ENCODE measurements around the gene BCL2. TPM values are rescaled to one million over a fixed set of nuclear protein-coding genes. Genes with fewer than 3 reads are reported as not detected.

The BCL2 gene
- total RNA-seq, 2 experiments from 2014 or later: 1.4 to 2.5 TPM

- no peak for DNase-seq (ENCODE audit: low spot score)
- no peaks in the 10 kb centered on the region for H3K4me1 ChIP-seq (ENCODE audit: insufficient read depth, low read length, poor library complexity, severe bottlenecking)
- H2AFZ ChIP-seq (ENCODE audit: low read length): no peak overlapping the region
- no peak overlapping the region for H3K27ac ChIP-seq (ENCODE audit: low read depth, low read length, poor library complexity, severe bottlenecking)
- H4K20me1 ChIP-seq (ENCODE audit: insufficient read depth, low read length): no peaks in the 10 kb centered on the region
- H3K4me3 ChIP-seq (ENCODE audit: low read depth, low read length, poor library complexity, severe bottlenecking): no peak overlapping the region
- ChIA-PET CTCF (ENCODE audit: unreplicated experiment) (no interaction called here), POLR2A (interaction anchor here (0.5 kb wide), 1 partner anchor 376 kb away, joined by 5 read pairs; no protein-coding TSS in a partner anchor)
- no peaks in the 10 kb centered on the region for H3K79me2 ChIP-seq (ENCODE audit: insufficient read depth, low read depth, low read length)
- H3K4me2 ChIP-seq (ENCODE audit: low read length): no peak overlapping the region
- H3K9me3 ChIP-seq (ENCODE audit: low read length): no peaks in the 10 kb centered on the region
- TF ChIP-seq, protein P1, sequence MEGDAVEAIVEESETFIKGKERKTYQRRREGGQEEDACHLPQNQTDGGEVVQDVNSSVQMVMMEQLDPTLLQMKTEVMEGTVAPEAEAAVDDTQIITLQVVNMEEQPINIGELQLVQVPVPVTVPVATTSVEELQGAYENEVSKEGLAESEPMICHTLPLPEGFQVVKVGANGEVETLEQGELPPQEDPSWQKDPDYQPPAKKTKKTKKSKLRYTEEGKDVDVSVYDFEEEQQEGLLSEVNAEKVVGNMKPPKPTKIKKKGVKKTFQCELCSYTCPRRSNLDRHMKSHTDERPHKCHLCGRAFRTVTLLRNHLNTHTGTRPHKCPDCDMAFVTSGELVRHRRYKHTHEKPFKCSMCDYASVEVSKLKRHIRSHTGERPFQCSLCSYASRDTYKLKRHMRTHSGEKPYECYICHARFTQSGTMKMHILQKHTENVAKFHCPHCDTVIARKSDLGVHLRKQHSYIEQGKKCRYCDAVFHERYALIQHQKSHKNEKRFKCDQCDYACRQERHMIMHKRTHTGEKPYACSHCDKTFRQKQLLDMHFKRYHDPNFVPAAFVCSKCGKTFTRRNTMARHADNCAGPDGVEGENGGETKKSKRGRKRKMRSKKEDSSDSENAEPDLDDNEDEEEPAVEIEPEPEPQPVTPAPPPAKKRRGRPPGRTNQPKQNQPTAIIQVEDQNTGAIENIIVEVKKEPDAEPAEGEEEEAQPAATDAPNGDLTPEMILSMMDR (conservative IDR thresholded peaks at IDR 0.05; ENCODE audit: low read length): no peak
- no peak for TF ChIP-seq EZH2phosphoT487 (IDR thresholded peaks at IDR 0.05; ENCODE audit: borderline replicate concordance, low read depth, low read length)
- no peaks in the 10 kb centered on the region for H3K9me2 ChIP-seq (ENCODE audit: insufficient read depth, low read length)
- no peaks in the 10 kb centered on the region for H3K36me3 ChIP-seq (ENCODE audit: insufficient read depth, low read length)
- intact Hi-C loops (cut with micrococcal nuclease; ENCODE audit: unreplicated experiment): no loop called here
- no TSS peak for BruUV-seq (replicated peaks)
Measured at GRCh38 chr18:63258749-63259566, 60.6 kb downstream of the BCL2 start.

DNA sequence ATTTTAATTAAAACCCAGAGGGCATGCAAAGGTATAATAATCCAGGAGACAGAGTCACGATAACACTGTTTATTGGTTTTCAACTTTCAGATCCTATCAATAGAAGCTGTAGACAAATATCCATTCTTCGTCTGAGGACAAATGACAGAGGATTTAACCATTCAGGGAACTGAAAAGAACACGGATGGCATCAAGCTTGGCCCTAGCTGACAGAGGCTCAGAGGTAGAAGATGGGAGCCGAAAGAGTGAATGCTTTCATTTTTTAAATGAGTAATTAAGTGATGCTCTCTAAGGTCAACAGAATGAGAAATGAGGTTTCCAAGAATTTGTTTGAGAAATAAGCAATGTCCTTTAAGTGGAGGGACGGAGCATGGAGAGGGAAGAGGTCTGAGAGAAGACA, 62.1 kb downstream of the BCL2 start:
- POLR2A ChIA-PET: no interaction called here
- Histone ChIP-seq H3K79me2 (ENCODE audit: insufficient read depth, low read depth, low read length) (no peaks in the 10 kb centered on the region), H3K27ac (ENCODE audit: low read depth, low read length, poor library complexity, severe bottlenecking) (no peak overlapping the region), H2AFZ (ENCODE audit: low read length) (no peak overlapping the region), H3K4me3 (ENCODE audit: low read depth, low read length, poor library complexity, severe bottlenecking) (no peak overlapping the region), H3K4me2 (ENCODE audit: low read length) (no peak overlapping the region), H3K36me3 (ENCODE audit: insufficient read depth, low read length) (no peaks in the 10 kb centered on the region), H3K9me3 (ENCODE audit: low read length) (no peaks in the 10 kb centered on the region), H3K9me2 (ENCODE audit: insufficient read depth, low read length) (no peaks in the 10 kb centered on the region), H3K4me1 (ENCODE audit: insufficient read depth, low read length, poor library complexity, severe bottlenecking) (no peaks in the 10 kb centered on the region), H4K20me1 (ENCODE audit: insufficient read depth, low read length) (no peaks in the 10 kb centered on the region)
- no peak for DNase-seq (ENCODE audit: low spot score)
- TF ChIP-seq, protein P1 (conservative IDR thresholded peaks at IDR 0.05; ENCODE audit: low read length): no peak
- TF ChIP-seq EZH2phosphoT487 (IDR thresholded peaks at IDR 0.05; ENCODE audit: borderline replicate concordance, low read depth, low read length): no peak
- intact Hi-C loops (cut with micrococcal nuclease; ENCODE audit: unreplicated experiment): no loop called here
- CTCF ChIA-PET (ENCODE audit: unreplicated experiment): no interaction called here
- BruUV-seq (replicated peaks): no TSS peak

DNA sequence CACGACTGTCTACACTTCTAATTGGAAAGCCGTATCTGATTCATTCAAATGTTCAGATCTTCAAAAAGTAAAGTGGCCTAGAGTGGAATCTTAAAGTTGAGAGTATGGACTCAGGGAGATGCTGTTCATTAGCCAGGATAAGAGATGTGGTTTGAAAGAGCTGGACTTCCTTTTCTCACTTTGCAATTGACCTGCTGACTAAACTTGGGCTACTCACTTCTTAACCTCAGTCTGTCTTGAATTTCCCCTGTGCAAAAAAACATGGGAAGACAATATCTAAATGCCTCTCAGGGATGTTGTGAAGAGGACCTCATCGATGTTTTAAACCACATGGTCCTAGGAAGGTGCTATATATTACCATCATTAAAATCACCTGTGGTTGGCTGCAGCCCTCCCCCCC, 64.1 kb downstream of the BCL2 start:
- no peak for TF ChIP-seq EZH2phosphoT487 (IDR thresholded peaks at IDR 0.05; ENCODE audit: borderline replicate concordance, low read depth, low read length)
- TF ChIP-seq, protein P1 (conservative IDR thresholded peaks at IDR 0.05; ENCODE audit: low read length): no peak
- Histone ChIP-seq H3K4me3 (ENCODE audit: low read depth, low read length, poor library complexity, severe bottlenecking) (no peak overlapping the region), H3K9me2 (ENCODE audit: insufficient read depth, low read length) (no peaks in the 10 kb centered on the region), H2AFZ (ENCODE audit: low read length) (no peak overlapping the region), H3K27ac (ENCODE audit: low read depth, low read length, poor library complexity, severe bottlenecking) (no peak overlapping the region), H3K36me3 (ENCODE audit: insufficient read depth, low read length) (no peaks in the 10 kb centered on the region), H3K79me2 (ENCODE audit: insufficient read depth, low read depth, low read length) (no peaks in the 10 kb centered on the region), H4K20me1 (ENCODE audit: insufficient read depth, low read length) (no peaks in the 10 kb centered on the region), H3K4me2 (ENCODE audit: low read length) (no peak overlapping the region), H3K4me1 (ENCODE audit: insufficient read depth, low read length, poor library complexity, severe bottlenecking) (no peaks in the 10 kb centered on the region), H3K9me3 (ENCODE audit: low read length) (no peaks in the 10 kb centered on the region)
- ChIA-PET CTCF (ENCODE audit: unreplicated experiment) (no interaction called here), POLR2A (interaction anchor here (0.8 kb wide), 1 partner anchor 121 kb away, joined by 3 read pairs; no protein-coding TSS in a partner anchor)
- intact Hi-C loops (cut with micrococcal nuclease; ENCODE audit: unreplicated experiment): no loop called here
- no TSS peak for BruUV-seq (replicated peaks)
- DNase-seq (ENCODE audit: low spot score): no peak
